GM12892 (cell line): Measurements from ENCODE around the gene TRAPPC10.
"Not testable (repeated sequence)": the region's sequence is repeated elsewhere in the genome, so short reads cannot be mapped to it uniquely, and the experiment has no call there.

Source experiments
- POLR2A ChIP-seq: IDR thresholded peaks from 2 replicates; pipeline ENCODE4 v1.6.1; 2011; ENCODE audit warnings: low read depth, low read length, control low read depth
- POLR2AphosphoS5 ChIP-seq: IDR thresholded peaks from 2 replicates; pipeline ENCODE4 v1.6.1; 2011; ENCODE audit warnings: low read depth, low read length, control low read depth

DNA sequence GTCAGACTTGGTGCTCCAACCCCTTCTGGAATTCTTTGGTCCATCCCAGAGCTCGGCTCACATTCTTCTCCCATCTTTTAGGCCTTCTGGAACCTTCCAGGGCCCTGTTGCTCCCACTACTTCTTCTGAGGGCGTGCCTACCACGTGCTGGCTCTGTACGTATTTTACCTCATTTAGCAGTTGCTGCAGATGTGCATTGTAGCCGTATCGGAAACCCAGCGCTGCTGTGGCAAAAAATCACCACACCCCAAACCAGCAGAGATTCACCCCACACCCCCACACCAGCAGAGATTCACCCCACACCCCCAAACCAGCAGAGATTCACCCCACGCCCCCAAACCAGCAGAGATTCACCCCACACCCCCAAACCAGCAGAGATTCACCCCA, 143.9 kb downstream of the TRAPPC10 start:
- TF ChIP-seq POLR2AphosphoS5, POLR2A: not testable (repeated sequence)
